PFSK-1 (cell line): ENCODE measurements around the gene VPS35L.

ENCODE experiments used
- FOXP2 ChIP-seq: optimal IDR thresholded peaks from 2 replicates; pipeline ENCODE3; 2011; ENCODE audit warnings: borderline replicate concordance, control low read depth, inconsistent platforms; ENCODE audit not compliant: insufficient read depth; ENCODE audit errors: extremely low read length, extremely low read depth
- POLR2AphosphoS5 ChIP-seq: IDR thresholded peaks from 2 replicates; pipeline ENCODE4 v1.6.1; 2012; ENCODE audit warnings: low read depth, mild to moderate bottlenecking, control low read depth, low read length, moderate library complexity
- REST ChIP-seq, 2 experiments: IDR thresholded peaks; 2 replicates each; pipeline versions ENCODE4 v1.6.1 to v1.8.0; 2011 to 2012; ENCODE audit warnings: low read depth in 2 of 2, low read length in 2 of 2, control low read depth in 1 of 2, inconsistent platforms in 1 of 2, mild to moderate bottlenecking in 1 of 2, moderate library complexity in 1 of 2; ENCODE audit not compliant: insufficient read depth in 1 of 2
- SIN3A ChIP-seq: IDR thresholded peaks from 2 replicates; pipeline ENCODE4 v1.6.1; 2012; ENCODE audit warnings: mild to moderate bottlenecking, low read length, moderate library complexity, borderline replicate concordance; ENCODE audit not compliant: insufficient read depth
- TAF1 ChIP-seq: IDR thresholded peaks from 2 replicates; pipeline ENCODE4 v1.6.1; 2012; ENCODE audit warnings: low read length, control low read depth, borderline replicate concordance; ENCODE audit not compliant: insufficient read depth

The VPS35L gene

GRCh38 chr16:19604911-19605310 lies 49.4 kb downstream of the VPS35L start:
- no peak for TF ChIP-seq FOXP2

GRCh38 chr16:19605701-19606100 lies 50.2 kb downstream of the VPS35L start:
- TF ChIP-seq REST (IDR thresholded peaks at IDR 0.05; ENCODE audit: insufficient read depth in 1 of 2, low read depth in 2 of 2, low read length in 2 of 2) (no peak), POLR2AphosphoS5 (no peak), TAF1 (no peak), SIN3A (no peak), FOXP2 (no peak)

- TF ChIP-seq POLR2AphosphoS5: no peak
Measured at GRCh38 chr16:19607616-19608280, 52.2 kb downstream of the VPS35L start.

- TF ChIP-seq POLR2AphosphoS5: no peak
- TF ChIP-seq SIN3A: no peak
- TF ChIP-seq REST (IDR thresholded peaks at IDR 0.05; ENCODE audit: insufficient read depth in 1 of 2, low read depth in 2 of 2, low read length in 2 of 2): no peak
- no peak for TF ChIP-seq FOXP2
- TF ChIP-seq TAF1: no peak
Measured at GRCh38 chr16:19609359-19609758, 53.9 kb downstream of the VPS35L start.

GRCh38 chr16:19610200-19610599 lies 54.7 kb downstream of the VPS35L start:
- TF ChIP-seq TAF1 (no peak), REST (IDR thresholded peaks at IDR 0.05; ENCODE audit: insufficient read depth in 1 of 2, low read depth in 2 of 2, low read length in 2 of 2) (no peak), POLR2AphosphoS5 (no peak), FOXP2 (no peak), SIN3A (no peak)

GRCh38 chr16:19613834-19614233 lies 58.3 kb downstream of the VPS35L start:
- TF ChIP-seq REST (IDR thresholded peaks at IDR 0.05; ENCODE audit: insufficient read depth in 1 of 2, low read depth in 2 of 2, low read length in 2 of 2) (no peak), TAF1 (no peak), SIN3A (no peak), FOXP2 (no peak), POLR2AphosphoS5 (no peak)
